MCF 10A (cell line): ENCODE measurements around the gene HDAC7. TPM values are rescaled to one million over a fixed set of nuclear protein-coding genes. Genes with fewer than 3 reads are reported as not detected.

Experiments
- BruUV-seq: library from RNA; stranded (reverse); fragments of 400-500 nt; replicated peaks from 2 replicates; lab custom pipeline; 2021; lab: Mats Ljungman, UMichigan
- CTCF ChIA-PET: fragments of 300-600 bp; sonication (Branson Sonifier 250); formaldehyde crosslinking; extraction: SDS; loops from one replicate; lab custom pipeline; 2021; ENCODE audit warnings: antibody characterized with exemption, inconsistent platforms; lab: Yijun Ruan, JAX
- POLR2A ChIA-PET: fragments of 300-600, 350-650 bp; sonication (Branson Sonifier 250); formaldehyde crosslinking; extraction: SDS; loops from one replicate; lab custom pipeline; 2020; ENCODE audit warnings: antibody characterized with exemption, inconsistent platforms; lab: Yijun Ruan, JAX
- DNase-seq: peaks from one replicate; pipeline ENCODE4 v3.0.0-alpha.2; 2018; ENCODE audit not compliant: unreplicated experiment
- H3K27ac Mint-ChIP-seq: one replicate; pipeline ENCODE4 v1.8.0; 2022; ENCODE audit warnings: mild to moderate bottlenecking, low read depth, mixed read lengths; ENCODE audit not compliant: unreplicated experiment
- H3K27me3 Mint-ChIP-seq: one replicate; pipeline ENCODE4 v1.8.0; 2022; ENCODE audit warnings: mixed read lengths; ENCODE audit not compliant: insufficient read depth, unreplicated experiment
- H3K36me3 Mint-ChIP-seq: one replicate; pipeline ENCODE4 v1.8.0; 2022; ENCODE audit warnings: mild to moderate bottlenecking, moderate library complexity, mixed read lengths; ENCODE audit not compliant: insufficient read depth, unreplicated experiment
- H3K4me1 Mint-ChIP-seq: one replicate; pipeline ENCODE4 v1.8.0; 2022; ENCODE audit warnings: mixed read lengths; ENCODE audit not compliant: insufficient read depth, unreplicated experiment
- H3K4me3 Mint-ChIP-seq: one replicate; pipeline ENCODE4 v1.8.0; 2022; ENCODE audit warnings: mild to moderate bottlenecking, moderate library complexity, mixed read lengths; ENCODE audit not compliant: unreplicated experiment
- H3K9me3 Mint-ChIP-seq: one replicate; pipeline ENCODE4 v1.8.0; 2022; ENCODE audit warnings: mixed read lengths; ENCODE audit not compliant: unreplicated experiment
- intact Hi-C: fragments of 100-400 bp; cut with micrococcal nuclease; formaldehyde crosslinking; loops from 2 replicates; pipeline ENCODE4 v1.14.1; 2022
- total RNA-seq: library from RNA; stranded (reverse); gene quantifications from 2 replicates; pipeline ENCODE4 v1.2.3, GENCODE V29; 2022
- TF ChIP-seq, protein P1 (sequence below): fragments of 200-600 bp; IDR thresholded peaks from one replicate; pipeline ENCODE4 v1.8.0; 2022; ENCODE audit warnings: antibody characterized with exemption, mild to moderate bottlenecking; ENCODE audit not compliant: unreplicated experiment

The HDAC7 gene
- total RNA-seq, 1 experiment from 2014 or later: 80.1 TPM

DNA sequence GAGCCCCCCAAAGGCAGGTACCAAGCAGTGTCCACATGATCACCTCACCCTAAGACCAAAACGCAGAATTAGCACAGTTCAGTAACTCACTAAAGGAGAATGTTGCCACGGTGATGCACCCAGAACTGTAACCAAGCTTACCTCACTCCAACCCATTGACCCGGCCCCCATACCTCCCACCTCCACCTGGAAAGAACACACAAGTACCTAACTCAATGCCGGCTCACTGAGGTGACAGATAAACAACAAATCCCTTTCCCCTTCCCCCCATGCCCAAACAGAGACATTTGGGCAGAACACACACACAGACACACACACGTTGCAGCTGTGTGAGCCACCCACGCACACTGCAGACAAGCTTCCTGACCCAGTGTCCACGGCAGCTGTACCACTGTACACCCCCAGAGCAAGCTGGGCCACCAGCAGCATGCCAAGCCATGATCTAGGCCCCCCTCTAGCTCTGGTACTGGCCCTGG is 62.3 kb downstream of the HDAC7 start:
- no peaks in the 10 kb centered on the region for H3K9me3 Mint-ChIP-seq
- peaks cover 6% of the 10 kb centered on the region for H3K36me3 Mint-ChIP-seq
- H3K4me3 Mint-ChIP-seq: no peak overlapping the region
- no peak overlapping the region for H3K27ac Mint-ChIP-seq
- DNase-seq: no peak
- H3K27me3 Mint-ChIP-seq: no peaks in the 10 kb centered on the region
- H3K4me1 Mint-ChIP-seq: peaks cover 26% of the 10 kb centered on the region
- POLR2A ChIA-PET: interaction anchor here (1.0 to 1.6 kb wide), 3 partner anchors 13 to 71 kb away, joined by 3 to 5 read pairs (median 4); no protein-coding TSS in a partner anchor
- intact Hi-C loops: no loop called here
- TF ChIP-seq, protein P1, sequence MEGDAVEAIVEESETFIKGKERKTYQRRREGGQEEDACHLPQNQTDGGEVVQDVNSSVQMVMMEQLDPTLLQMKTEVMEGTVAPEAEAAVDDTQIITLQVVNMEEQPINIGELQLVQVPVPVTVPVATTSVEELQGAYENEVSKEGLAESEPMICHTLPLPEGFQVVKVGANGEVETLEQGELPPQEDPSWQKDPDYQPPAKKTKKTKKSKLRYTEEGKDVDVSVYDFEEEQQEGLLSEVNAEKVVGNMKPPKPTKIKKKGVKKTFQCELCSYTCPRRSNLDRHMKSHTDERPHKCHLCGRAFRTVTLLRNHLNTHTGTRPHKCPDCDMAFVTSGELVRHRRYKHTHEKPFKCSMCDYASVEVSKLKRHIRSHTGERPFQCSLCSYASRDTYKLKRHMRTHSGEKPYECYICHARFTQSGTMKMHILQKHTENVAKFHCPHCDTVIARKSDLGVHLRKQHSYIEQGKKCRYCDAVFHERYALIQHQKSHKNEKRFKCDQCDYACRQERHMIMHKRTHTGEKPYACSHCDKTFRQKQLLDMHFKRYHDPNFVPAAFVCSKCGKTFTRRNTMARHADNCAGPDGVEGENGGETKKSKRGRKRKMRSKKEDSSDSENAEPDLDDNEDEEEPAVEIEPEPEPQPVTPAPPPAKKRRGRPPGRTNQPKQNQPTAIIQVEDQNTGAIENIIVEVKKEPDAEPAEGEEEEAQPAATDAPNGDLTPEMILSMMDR: no peak
- BruUV-seq: no TSS peak
- CTCF ChIA-PET: interaction anchor here (0.8 to 14.4 kb wide), 7 partner anchors 12 to 30 kb away, joined by 3 to 262 read pairs (median 6); partner anchors contain the start of gene SLC48A1

DNA sequence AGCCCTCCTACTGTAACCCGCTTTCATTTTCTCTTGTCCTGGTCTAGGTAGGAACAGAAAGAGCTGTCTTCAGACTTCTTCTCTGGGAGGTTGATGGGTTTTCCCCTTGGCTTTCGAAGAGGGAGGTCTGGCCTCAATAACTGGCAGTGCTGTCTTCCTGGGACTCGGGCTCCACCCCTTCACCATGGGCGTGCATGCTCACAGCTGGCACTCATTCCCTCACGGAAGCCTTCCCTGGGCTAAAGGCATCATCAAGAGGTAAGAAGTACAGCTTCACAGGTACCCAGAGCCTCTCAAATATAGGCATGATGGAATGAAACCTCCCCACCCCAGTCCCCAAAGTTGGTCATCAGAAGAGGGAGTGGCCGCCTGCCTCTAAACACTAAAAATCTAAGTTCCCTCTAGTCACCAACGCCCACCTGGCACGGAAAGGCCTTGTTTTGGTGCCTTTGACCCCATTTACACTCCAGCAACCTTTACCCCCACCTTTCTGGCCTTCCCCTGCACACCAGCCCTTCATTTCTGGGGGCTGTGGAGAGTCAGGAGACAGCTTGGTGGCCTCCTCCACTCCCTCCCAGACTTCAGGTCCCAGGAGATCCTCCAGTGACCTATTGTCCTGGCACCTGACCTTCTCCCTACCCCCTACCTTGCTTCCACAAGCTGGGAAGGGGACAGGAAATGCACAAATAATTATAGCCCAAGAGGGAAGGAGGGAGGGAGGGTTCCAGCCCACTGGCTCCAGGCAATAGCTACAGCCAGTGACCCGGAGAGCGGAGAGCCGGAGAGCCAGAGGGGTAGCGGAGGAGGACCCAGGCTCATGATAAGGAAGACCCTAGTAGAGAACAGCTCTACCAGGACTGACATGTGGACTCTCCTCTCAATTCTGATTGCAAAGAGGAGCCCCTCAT is 63.8 kb downstream of the HDAC7 start:
- ChIA-PET CTCF (interaction anchor here (0.6 to 14.4 kb wide), 8 partner anchors 13 to 997 kb away, joined by 3 to 262 read pairs (median 8); partner anchors contain the start of gene SLC48A1), POLR2A (interaction anchor here (0.9 to 3.0 kb wide), 5 partner anchors 9 to 17 kb away, joined by 3 to 22 read pairs (median 3); partner anchors contain the start of gene SLC48A1)
- H3K27me3 Mint-ChIP-seq: no peaks in the 10 kb centered on the region
- H3K27ac Mint-ChIP-seq: peak overlapping the region; percentile 59
- no peaks in the 10 kb centered on the region for H3K9me3 Mint-ChIP-seq
- H3K4me3 Mint-ChIP-seq: no peak overlapping the region
- TF ChIP-seq, protein P1: no peak
- DNase-seq: no peak
- BruUV-seq: no TSS peak
- peaks cover 12% of the 10 kb centered on the region for H3K36me3 Mint-ChIP-seq
- intact Hi-C loops: no loop called here
- peaks cover 32% of the 10 kb centered on the region for H3K4me1 Mint-ChIP-seq

DNA sequence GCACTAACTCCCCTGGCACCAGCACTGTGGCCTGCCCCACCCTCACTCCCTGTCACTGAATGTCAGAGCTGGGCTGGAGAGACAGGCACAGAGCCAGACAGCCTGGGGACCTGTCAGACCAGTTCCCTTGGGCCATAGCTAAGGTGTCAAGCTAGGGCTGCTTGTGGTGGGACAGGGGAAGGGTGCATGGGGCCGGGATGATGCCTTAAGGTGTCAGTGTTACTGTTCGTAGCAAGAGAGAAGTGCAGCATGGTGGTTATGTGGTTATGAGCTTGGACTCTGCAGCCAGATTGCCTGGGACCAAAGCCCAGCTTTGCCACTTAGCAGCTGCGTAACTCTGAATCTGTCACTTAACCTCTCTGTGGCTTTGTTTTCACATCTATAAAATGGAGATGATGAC is 64.8 kb downstream of the HDAC7 start:
- TF ChIP-seq, protein P1: no peak
- H3K27ac Mint-ChIP-seq: no peak overlapping the region
- DNase-seq: no peak
- no TSS peak for BruUV-seq
- no peaks in the 10 kb centered on the region for H3K27me3 Mint-ChIP-seq
- CTCF ChIA-PET: interaction anchor here (0.6 to 14.4 kb wide), 8 partner anchors 8 to 75 kb away, joined by 3 to 262 read pairs (median 8); partner anchors contain the start of gene SLC48A1
- POLR2A ChIA-PET: interaction anchor here (0.9 to 3.0 kb wide), 7 partner anchors 8 to 74 kb away, joined by 3 to 22 read pairs (median 4); partner anchors contain the start of gene SLC48A1
- intact Hi-C loops: no loop called here
- peaks cover 6% of the 10 kb centered on the region for H3K36me3 Mint-ChIP-seq
- peaks cover 32% of the 10 kb centered on the region for H3K4me1 Mint-ChIP-seq
- H3K4me3 Mint-ChIP-seq: no peak overlapping the region
- H3K9me3 Mint-ChIP-seq: no peaks in the 10 kb centered on the region

DNA sequence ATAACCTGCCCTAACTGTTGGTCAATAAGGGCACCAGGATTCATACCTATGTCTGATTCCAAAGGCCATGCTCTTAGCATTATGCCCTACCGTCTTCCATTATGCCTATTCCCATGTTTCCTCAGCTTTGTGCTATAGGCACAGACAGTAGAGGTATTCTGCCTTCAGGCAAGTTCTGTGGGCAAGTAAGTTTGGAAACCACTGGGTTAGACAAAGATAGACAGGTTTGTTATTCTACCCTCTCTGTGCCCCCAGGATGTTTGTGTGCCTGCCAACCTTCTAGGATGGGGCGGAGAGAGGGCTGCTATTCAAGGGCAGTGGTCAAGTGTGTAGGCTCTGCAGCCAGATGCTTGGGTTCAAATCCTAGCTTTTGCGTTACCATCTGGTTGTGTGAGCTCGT is 65.6 kb downstream of the HDAC7 start:
- TF ChIP-seq, protein P1: no peak
- Mint-ChIP-seq H3K36me3 (peaks cover 6% of the 10 kb centered on the region), H3K4me1 (peaks cover 32% of the 10 kb centered on the region), H3K9me3 (no peaks in the 10 kb centered on the region), H3K27me3 (no peaks in the 10 kb centered on the region), H3K4me3 (no peak overlapping the region), H3K27ac (peak overlapping the region; percentile 89)
- peak; percentile 88 for DNase-seq
- TSS peak; percentile 83 for BruUV-seq
- ChIA-PET CTCF (interaction anchor here (0.7 to 14.4 kb wide), 6 partner anchors 9 to 149 kb away, joined by 3 to 262 read pairs (median 6); partner anchors contain the start of gene SLC48A1), POLR2A (interaction anchor here (0.6 to 4.6 kb wide), 9 partner anchors 9 to 1096 kb away, joined by 3 to 22 read pairs (median 4); partner anchors contain the start of gene SLC48A1)
- intact Hi-C loops: no loop called here
